Measurements from ENCODE around the gene PRKG1. TPM values are rescaled to one million over a fixed set of nuclear protein-coding genes. Genes with fewer than 3 reads are reported as not detected.

PRKG1 gene
- total RNA-seq, 1 experiment from 2014 or later, result 10.4 TPM

DNA sequence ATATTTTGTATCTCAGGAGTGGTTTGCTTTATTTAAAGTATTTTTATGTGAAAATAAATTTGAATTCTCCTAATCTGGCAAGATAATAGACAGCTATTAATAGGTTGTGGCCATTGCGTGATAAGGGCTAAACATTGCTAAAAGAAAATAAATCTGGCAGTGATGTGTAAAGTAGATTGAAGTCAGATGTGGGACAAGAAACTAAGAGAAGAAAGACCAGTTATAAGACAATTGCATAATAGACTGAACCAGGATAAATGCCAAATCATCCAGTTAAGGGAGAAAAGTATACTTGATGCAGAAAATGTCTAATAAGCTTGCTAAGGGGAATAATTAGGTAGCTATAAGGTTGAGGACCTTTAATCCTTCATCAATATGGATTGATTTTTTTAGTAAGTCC is 822.6 kb downstream of the PRKG1 start:
- H3K14ac ChIP-seq (ENCODE audit: insufficient read depth, low read length), result no peak overlapping the region
- no peak overlapping the region for H3T11ph ChIP-seq (ENCODE audit: low read length)
- no peak overlapping the region for H2AFZ ChIP-seq (ENCODE audit: low read length)
- no peak overlapping the region for H4K5ac ChIP-seq (ENCODE audit: insufficient read length, low read depth, low read length)
- WGBS (ENCODE audit: extremely low coverage, insufficient read length, low lambda C conversion rate), result no CpG with 5 or more reads among the region's 1 CpG
- H4K8ac ChIP-seq (replicated peaks; ENCODE audit: insufficient read length, low read depth, low read length), result no peak overlapping the region
- no peak for DNase-seq
- H3K4me1 Mint-ChIP-seq, result peaks cover 30 to 33% of the 10 kb centered on the region in 2 experiments
- H3K27ac ChIP-seq (ENCODE audit: insufficient read length, low read depth, low read length), result no peak overlapping the region
- no peak overlapping the region for H3K4ac ChIP-seq (ENCODE audit: low read depth, low read length)
- H3K4me2 ChIP-seq (ENCODE audit: insufficient read depth, insufficient read length, low read length), result no peak overlapping the region
- H3K23me2 ChIP-seq (ENCODE audit: insufficient read length, low read depth, low read length, poor library complexity, severe bottlenecking), result no peaks in the 10 kb centered on the region
- no peak overlapping the region for H3K56ac ChIP-seq (ENCODE audit: insufficient read length, low read depth, low read length)
- H4K91ac ChIP-seq (ENCODE audit: insufficient read length, low read depth, low read length), result no peak overlapping the region
- H2BK120ac ChIP-seq (ENCODE audit: low read depth, low read length, poor library complexity, severe bottlenecking), result no peak overlapping the region
- no peaks in the 10 kb centered on the region for H3K79me2 ChIP-seq (ENCODE audit: insufficient read depth, low read length)
- no peaks in the 10 kb centered on the region for H3K36me3 Mint-ChIP-seq (ENCODE audit: insufficient read depth in 1 of 3, low read depth in 3 of 3)
- no peak overlapping the region for H3K9ac ChIP-seq (ENCODE audit: extremely low read depth, insufficient read length, low read length)
- H3K27me3 Mint-ChIP-seq (ENCODE audit: low read depth), result no peaks in the 10 kb centered on the region
- no peak overlapping the region for H2AK5ac ChIP-seq (ENCODE audit: insufficient read length, low read length)
- no peaks in the 10 kb centered on the region for H3K79me1 ChIP-seq (ENCODE audit: insufficient read depth, low read depth, low read length, poor library complexity, severe bottlenecking)
- TF ChIP-seq, protein P1, sequence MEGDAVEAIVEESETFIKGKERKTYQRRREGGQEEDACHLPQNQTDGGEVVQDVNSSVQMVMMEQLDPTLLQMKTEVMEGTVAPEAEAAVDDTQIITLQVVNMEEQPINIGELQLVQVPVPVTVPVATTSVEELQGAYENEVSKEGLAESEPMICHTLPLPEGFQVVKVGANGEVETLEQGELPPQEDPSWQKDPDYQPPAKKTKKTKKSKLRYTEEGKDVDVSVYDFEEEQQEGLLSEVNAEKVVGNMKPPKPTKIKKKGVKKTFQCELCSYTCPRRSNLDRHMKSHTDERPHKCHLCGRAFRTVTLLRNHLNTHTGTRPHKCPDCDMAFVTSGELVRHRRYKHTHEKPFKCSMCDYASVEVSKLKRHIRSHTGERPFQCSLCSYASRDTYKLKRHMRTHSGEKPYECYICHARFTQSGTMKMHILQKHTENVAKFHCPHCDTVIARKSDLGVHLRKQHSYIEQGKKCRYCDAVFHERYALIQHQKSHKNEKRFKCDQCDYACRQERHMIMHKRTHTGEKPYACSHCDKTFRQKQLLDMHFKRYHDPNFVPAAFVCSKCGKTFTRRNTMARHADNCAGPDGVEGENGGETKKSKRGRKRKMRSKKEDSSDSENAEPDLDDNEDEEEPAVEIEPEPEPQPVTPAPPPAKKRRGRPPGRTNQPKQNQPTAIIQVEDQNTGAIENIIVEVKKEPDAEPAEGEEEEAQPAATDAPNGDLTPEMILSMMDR (conservative IDR thresholded peaks at IDR 0.05), result no peak
- no peak overlapping the region for H3K18ac ChIP-seq (ENCODE audit: insufficient read length, low read depth, low read length)
- H3K23ac ChIP-seq (ENCODE audit: insufficient read length, low read depth, low read length), result no peak overlapping the region
- H2BK12ac ChIP-seq (ENCODE audit: insufficient read length, low read depth, low read length), result no peak overlapping the region
- no peak overlapping the region for H2BK5ac ChIP-seq (ENCODE audit: insufficient read length, low read length)
- H3K9me3 ChIP-seq (ENCODE audit: control insufficient read depth, low read depth, low read length), result no peaks in the 10 kb centered on the region
- no peaks in the 10 kb centered on the region for H3K9me3 Mint-ChIP-seq
- H2BK15ac ChIP-seq (ENCODE audit: low read depth, low read length), result no peak overlapping the region
- no peak overlapping the region for H2BK20ac ChIP-seq (ENCODE audit: low read depth, low read length, poor library complexity, severe bottlenecking)
- H3K27ac Mint-ChIP-seq, result no peak overlapping the region
- H3K4me3 Mint-ChIP-seq, result no peak overlapping the region
- H3K27me3 ChIP-seq (ENCODE audit: insufficient read depth, low read length), result no peaks in the 10 kb centered on the region
- H3K4me1 ChIP-seq (ENCODE audit: insufficient read depth, low read length), result peaks cover 2% of the 10 kb centered on the region
- H4K20me1 ChIP-seq (ENCODE audit: control insufficient read depth, insufficient read depth, insufficient read length), result no peaks in the 10 kb centered on the region

All from H9 (cell line).